Neural cell (in vitro differentiated cells): ENCODE data around the gene SCAMP5. TPM values are rescaled to one million over a fixed set of nuclear protein-coding genes. Genes with fewer than 3 reads are reported as not detected.

ENCODE experiments used
- H2AFZ ChIP-seq: fragments of 200-600, 300-800 bp; sonication (generic), shearing (Covaris generic); 2 replicates; pipeline ENCODE4 v1.6.0; 2014; ENCODE audit warnings: low read depth, mild to moderate bottlenecking, antibody characterized with exemption, low read length, moderate library complexity
- H3F3A ChIP-seq: fragments of 200-600 bp; shearing (Covaris generic); 2 replicates; pipeline ENCODE4 v1.6.1; 2016; ENCODE audit warnings: mild to moderate bottlenecking, moderate library complexity, mixed read lengths, antibody characterized with exemption, low read length; ENCODE audit not compliant: insufficient read depth, poor library complexity, severe bottlenecking
- H3K27ac ChIP-seq: fragments of 200-600, 300-800 bp; sonication (generic), shearing (Covaris generic); 2 replicates; pipeline ENCODE4 v1.5.1; 2014; ENCODE audit warnings: mild to moderate bottlenecking, low read length, moderate library complexity
- H3K27me3 ChIP-seq: fragments of 300-800, 200-600 bp; sonication (generic), shearing (Covaris generic); 2 replicates; pipeline ENCODE4 v1.6.0; 2014; ENCODE audit warnings: mild to moderate bottlenecking, low read depth, low read length, moderate library complexity; ENCODE audit not compliant: insufficient read depth
- H3K36me3 ChIP-seq: fragments of 300-800, 200-600 bp; sonication (generic), shearing (Covaris generic); 2 replicates; pipeline ENCODE4 v1.5.1; 2014; ENCODE audit warnings: mild to moderate bottlenecking, antibody characterized with exemption, low read length, moderate library complexity; ENCODE audit not compliant: insufficient read depth
- H3K4me2 ChIP-seq: fragments of 300-800, 200-600 bp; sonication (generic), shearing (Covaris generic); 2 replicates; pipeline ENCODE4 v1.6.0; 2014; ENCODE audit warnings: mild to moderate bottlenecking, low read length
- H3K4me3 ChIP-seq: fragments of 300-800, 200-600 bp; sonication (generic), shearing (Covaris generic); 2 replicates; pipeline ENCODE4 v1.5.1; 2014; ENCODE audit warnings: mild to moderate bottlenecking, low read length, moderate library complexity
- H3K79me2 ChIP-seq: fragments of 200-600 bp; shearing (Covaris generic); replicated peaks from 2 replicates; pipeline ENCODE4 v1.6.0; 2014; ENCODE audit warnings: mild to moderate bottlenecking, low read length, moderate library complexity; ENCODE audit not compliant: insufficient read depth
- H3K9ac ChIP-seq: fragments of 300-800, 200-600 bp; sonication (generic), shearing (Covaris generic); 2 replicates; pipeline ENCODE4 v1.6.1; 2016; ENCODE audit warnings: mild to moderate bottlenecking, low read length, mixed read lengths
- H3K9me2 ChIP-seq: fragments of 200-600 bp; shearing (Covaris generic); 2 replicates; pipeline ENCODE4 v1.6.1; 2016; ENCODE audit warnings: mild to moderate bottlenecking, low read length, mixed read lengths; ENCODE audit not compliant: insufficient read depth
- H3K9me3 ChIP-seq: fragments of 200-600, 300-800 bp; sonication (generic), shearing (Covaris generic); 2 replicates; pipeline ENCODE4 v1.6.1; 2016; ENCODE audit warnings: mild to moderate bottlenecking, mixed run types, low read length, moderate library complexity, mixed read lengths
- H4K20me1 ChIP-seq: fragments of 200-600 bp; shearing (Covaris generic); 2 replicates; pipeline ENCODE4 v1.6.1; 2016; ENCODE audit warnings: mild to moderate bottlenecking, mixed run types; ENCODE audit not compliant: insufficient read depth
- EP300 ChIP-seq: fragments of 450-650 bp; conservative IDR thresholded peaks from 2 replicates; pipeline ENCODE4 v1.6.1; 2014; ENCODE audit warnings: antibody characterized with exemption, mild to moderate bottlenecking, moderate library complexity; ENCODE audit not compliant: poor library complexity, severe bottlenecking
- EZH2 ChIP-seq: fragments of 200-600, 300-800 bp; shearing (Covaris generic), sonication (generic); IDR thresholded peaks from 2 replicates; pipeline ENCODE4 v1.6.1; 2014; ENCODE audit warnings: antibody characterized with exemption, low read length, borderline replicate concordance, mild to moderate bottlenecking; ENCODE audit not compliant: insufficient read depth, poor library complexity, severe bottlenecking
- MXI1 ChIP-seq: fragments of 450-650 bp; conservative IDR thresholded peaks from 2 replicates; pipeline ENCODE4 v1.6.1; 2014; ENCODE audit warnings: antibody characterized with exemption, mild to moderate bottlenecking; ENCODE audit not compliant: poor library complexity, severe bottlenecking
- POLR2AphosphoS5 ChIP-seq: IDR thresholded peaks from 2 replicates; pipeline ENCODE4 v1.6.1; 2012
- RAD21 ChIP-seq: fragments of 450-650 bp; conservative IDR thresholded peaks from 2 replicates; pipeline ENCODE4 v1.6.1; 2014; ENCODE audit warnings: antibody characterized with exemption, mild to moderate bottlenecking, moderate library complexity
- SMC3 ChIP-seq: fragments of 450-650 bp; conservative IDR thresholded peaks from 2 replicates; pipeline ENCODE4 v1.6.1; 2014; ENCODE audit warnings: antibody characterized with exemption, mild to moderate bottlenecking, moderate library complexity; ENCODE audit not compliant: poor library complexity
- TAF1 ChIP-seq: IDR thresholded peaks from 2 replicates; pipeline ENCODE4 v1.6.1; 2012; ENCODE audit warnings: low read depth
- polyA plus RNA-seq: library from polyadenylated mRNA; depleted of rRNA; stranded (reverse); fragments of >200 nt; gene quantifications from 2 replicates; pipeline ENCODE4 v1.2.3, GENCODE V29; 2014
- TF ChIP-seq, protein P1 (sequence below): fragments of 450-650 bp; IDR thresholded peaks from 2 replicates; pipeline ENCODE4 v1.5.1; 2014; ENCODE audit warnings: antibody characterized with exemption, mild to moderate bottlenecking, moderate library complexity; ENCODE audit not compliant: poor library complexity, severe bottlenecking
- TF ChIP-seq, protein P2 (sequence below): IDR thresholded peaks from 2 replicates; pipeline ENCODE4 v1.6.1; 2012; ENCODE audit warnings: borderline replicate concordance

Gene SCAMP5
- polyA plus RNA-seq, 1 donor from 2014 or later, result 92.5 TPM

- H3K27me3 ChIP-seq, result no peaks in the 10 kb centered on the region
- no peaks in the 10 kb centered on the region for H3K36me3 ChIP-seq
- no peaks in the 10 kb centered on the region for H3K9me2 ChIP-seq
- TF ChIP-seq, protein P1, sequence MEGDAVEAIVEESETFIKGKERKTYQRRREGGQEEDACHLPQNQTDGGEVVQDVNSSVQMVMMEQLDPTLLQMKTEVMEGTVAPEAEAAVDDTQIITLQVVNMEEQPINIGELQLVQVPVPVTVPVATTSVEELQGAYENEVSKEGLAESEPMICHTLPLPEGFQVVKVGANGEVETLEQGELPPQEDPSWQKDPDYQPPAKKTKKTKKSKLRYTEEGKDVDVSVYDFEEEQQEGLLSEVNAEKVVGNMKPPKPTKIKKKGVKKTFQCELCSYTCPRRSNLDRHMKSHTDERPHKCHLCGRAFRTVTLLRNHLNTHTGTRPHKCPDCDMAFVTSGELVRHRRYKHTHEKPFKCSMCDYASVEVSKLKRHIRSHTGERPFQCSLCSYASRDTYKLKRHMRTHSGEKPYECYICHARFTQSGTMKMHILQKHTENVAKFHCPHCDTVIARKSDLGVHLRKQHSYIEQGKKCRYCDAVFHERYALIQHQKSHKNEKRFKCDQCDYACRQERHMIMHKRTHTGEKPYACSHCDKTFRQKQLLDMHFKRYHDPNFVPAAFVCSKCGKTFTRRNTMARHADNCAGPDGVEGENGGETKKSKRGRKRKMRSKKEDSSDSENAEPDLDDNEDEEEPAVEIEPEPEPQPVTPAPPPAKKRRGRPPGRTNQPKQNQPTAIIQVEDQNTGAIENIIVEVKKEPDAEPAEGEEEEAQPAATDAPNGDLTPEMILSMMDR, result no peak
- no peak for TF ChIP-seq MXI1
- no peak for TF ChIP-seq POLR2AphosphoS5
- no peaks in the 10 kb centered on the region for H3K79me2 ChIP-seq
- H3K27ac ChIP-seq, result no peak overlapping the region
- H2AFZ ChIP-seq, result no peak overlapping the region
- H3K4me3 ChIP-seq, result no peak overlapping the region
- H3K9me3 ChIP-seq, result no peaks in the 10 kb centered on the region
- no peaks in the 10 kb centered on the region for H4K20me1 ChIP-seq
- no peaks in the 10 kb centered on the region for H3F3A ChIP-seq
- no peak overlapping the region for H3K9ac ChIP-seq
- H3K4me2 ChIP-seq, result no peak overlapping the region
Measured at GRCh38 chr15:75030023-75030413, 34.7 kb downstream of the SCAMP5 start.

DNA sequence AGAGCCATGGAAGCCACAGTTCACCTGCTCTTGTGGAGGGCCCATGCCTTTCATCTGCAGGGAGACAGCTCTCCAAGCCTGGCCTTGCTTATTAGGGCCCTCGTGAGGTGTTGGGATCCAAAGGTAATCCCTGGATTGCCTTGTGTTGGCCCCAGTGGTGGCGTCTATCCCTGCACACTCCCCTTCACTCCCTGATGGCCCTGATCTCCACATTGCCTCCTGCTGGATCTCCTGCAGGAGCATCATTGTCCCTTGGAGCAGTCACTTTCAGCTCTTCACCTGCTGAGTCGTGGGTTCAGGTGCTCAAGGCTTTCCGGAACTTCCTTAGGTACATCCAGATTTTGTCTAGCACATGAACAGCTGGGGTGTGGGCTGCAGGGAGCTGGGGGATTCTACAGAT lies 35.1 kb downstream of the SCAMP5 start:
- Histone ChIP-seq H3K9me3 (no peaks in the 10 kb centered on the region), H3F3A (no peaks in the 10 kb centered on the region), H3K79me2 (no peaks in the 10 kb centered on the region), H2AFZ (no peak overlapping the region), H3K9me2 (no peaks in the 10 kb centered on the region), H3K36me3 (no peaks in the 10 kb centered on the region), H3K27ac (no peak overlapping the region), H3K4me3 (no peak overlapping the region), H3K4me2 (no peak overlapping the region), H3K9ac (no peak overlapping the region), H4K20me1 (no peaks in the 10 kb centered on the region), H3K27me3 (no peaks in the 10 kb centered on the region)
- TF ChIP-seq EP300 (no peak), POLR2AphosphoS5 (no peak), SMC3 (no peak), TAF1 (no peak), RAD21 (no peak), MXI1 (no peak), EZH2 (no peak)
- TF ChIP-seq, protein P2, sequence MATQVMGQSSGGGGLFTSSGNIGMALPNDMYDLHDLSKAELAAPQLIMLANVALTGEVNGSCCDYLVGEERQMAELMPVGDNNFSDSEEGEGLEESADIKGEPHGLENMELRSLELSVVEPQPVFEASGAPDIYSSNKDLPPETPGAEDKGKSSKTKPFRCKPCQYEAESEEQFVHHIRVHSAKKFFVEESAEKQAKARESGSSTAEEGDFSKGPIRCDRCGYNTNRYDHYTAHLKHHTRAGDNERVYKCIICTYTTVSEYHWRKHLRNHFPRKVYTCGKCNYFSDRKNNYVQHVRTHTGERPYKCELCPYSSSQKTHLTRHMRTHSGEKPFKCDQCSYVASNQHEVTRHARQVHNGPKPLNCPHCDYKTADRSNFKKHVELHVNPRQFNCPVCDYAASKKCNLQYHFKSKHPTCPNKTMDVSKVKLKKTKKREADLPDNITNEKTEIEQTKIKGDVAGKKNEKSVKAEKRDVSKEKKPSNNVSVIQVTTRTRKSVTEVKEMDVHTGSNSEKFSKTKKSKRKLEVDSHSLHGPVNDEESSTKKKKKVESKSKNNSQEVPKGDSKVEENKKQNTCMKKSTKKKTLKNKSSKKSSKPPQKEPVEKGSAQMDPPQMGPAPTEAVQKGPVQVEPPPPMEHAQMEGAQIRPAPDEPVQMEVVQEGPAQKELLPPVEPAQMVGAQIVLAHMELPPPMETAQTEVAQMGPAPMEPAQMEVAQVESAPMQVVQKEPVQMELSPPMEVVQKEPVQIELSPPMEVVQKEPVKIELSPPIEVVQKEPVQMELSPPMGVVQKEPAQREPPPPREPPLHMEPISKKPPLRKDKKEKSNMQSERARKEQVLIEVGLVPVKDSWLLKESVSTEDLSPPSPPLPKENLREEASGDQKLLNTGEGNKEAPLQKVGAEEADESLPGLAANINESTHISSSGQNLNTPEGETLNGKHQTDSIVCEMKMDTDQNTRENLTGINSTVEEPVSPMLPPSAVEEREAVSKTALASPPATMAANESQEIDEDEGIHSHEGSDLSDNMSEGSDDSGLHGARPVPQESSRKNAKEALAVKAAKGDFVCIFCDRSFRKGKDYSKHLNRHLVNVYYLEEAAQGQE, result no peak
- TF ChIP-seq, protein P1, result no peak
